Measurements from ENCODE around the gene CRB3. TPM values are rescaled to one million over a fixed set of nuclear protein-coding genes. Genes with fewer than 3 reads are reported as not detected.
A peak's percentile ranks its signal among the peaks of the same experiment; 100 is the strongest.

Gene CRB3, protein sequence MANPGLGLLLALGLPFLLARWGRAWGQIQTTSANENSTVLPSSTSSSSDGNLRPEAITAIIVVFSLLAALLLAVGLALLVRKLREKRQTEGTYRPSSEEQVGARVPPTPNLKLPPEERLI
- total RNA-seq = 1 to 10 TPM; 1.2 to 1.4 TPM

DNA sequence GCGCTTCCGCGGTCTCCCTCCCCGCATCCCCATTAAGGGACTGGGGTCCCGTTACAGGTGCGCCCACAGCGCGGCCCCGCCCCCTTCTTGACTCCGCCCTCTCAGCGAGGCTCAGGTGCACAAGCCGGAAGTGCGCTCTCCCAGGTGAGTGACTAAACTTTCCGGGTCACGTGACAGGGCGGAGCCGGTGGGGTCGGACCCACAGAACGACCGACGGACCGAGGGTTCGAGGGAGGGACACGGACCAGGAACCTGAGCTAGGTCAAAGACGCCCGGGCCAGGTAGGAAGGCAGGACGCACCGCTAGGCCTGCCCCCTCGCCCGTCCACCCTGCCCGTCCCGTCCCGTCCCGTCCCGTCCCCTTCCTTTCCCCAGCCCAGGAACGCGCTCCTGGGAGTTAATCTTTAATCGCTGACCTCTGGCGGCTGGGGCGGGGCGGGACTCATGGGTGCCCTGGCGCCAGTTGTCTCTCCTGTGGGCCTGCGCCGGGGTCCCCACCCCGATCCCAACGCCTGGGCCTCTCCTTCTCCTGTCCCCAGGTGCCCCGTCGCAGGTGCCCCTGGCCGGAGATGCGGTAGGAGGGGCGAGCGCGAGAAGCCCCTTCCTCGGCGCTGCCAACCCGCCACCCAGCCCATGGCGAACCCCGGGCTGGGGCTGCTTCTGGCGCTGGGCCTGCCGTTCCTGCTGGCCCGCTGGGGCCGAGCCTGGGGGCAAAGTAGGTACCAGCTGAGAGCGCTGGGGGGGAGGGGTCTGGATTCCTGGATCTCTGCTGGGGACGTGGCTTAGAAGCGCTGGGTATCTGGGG, at the start of gene CRB3:
TSS of gene CRB3 (plus strand) at position 202 of the 804 bp plus-strand sequence. CDS start at position 633, 431 bp downstream.
- Mint-ChIP-seq H3K4me1 (ENCODE audit: low read depth) (peaks cover 15% of the 10 kb centered on the region), H3K27ac (no peak within 1 kb of the TSS), H3K27me3 (ENCODE audit: low read depth) (no peaks in the 10 kb centered on the region), H3K9me3 (no peaks in the 10 kb centered on the region), H3K36me3 (ENCODE audit: low read depth) (peaks cover 6% of the 10 kb centered on the region), H3K4me3 (peak within 1 kb of the TSS; percentile 60)
- intact Hi-C loops (cut with micrococcal nuclease) = loop anchor here (5.0 kb wide), 1 partner anchor 338 kb away; no protein-coding TSS in a partner anchor
- CTCF ChIA-PET = no interaction called here
- DNase-seq = peak; percentile 59

DNA sequence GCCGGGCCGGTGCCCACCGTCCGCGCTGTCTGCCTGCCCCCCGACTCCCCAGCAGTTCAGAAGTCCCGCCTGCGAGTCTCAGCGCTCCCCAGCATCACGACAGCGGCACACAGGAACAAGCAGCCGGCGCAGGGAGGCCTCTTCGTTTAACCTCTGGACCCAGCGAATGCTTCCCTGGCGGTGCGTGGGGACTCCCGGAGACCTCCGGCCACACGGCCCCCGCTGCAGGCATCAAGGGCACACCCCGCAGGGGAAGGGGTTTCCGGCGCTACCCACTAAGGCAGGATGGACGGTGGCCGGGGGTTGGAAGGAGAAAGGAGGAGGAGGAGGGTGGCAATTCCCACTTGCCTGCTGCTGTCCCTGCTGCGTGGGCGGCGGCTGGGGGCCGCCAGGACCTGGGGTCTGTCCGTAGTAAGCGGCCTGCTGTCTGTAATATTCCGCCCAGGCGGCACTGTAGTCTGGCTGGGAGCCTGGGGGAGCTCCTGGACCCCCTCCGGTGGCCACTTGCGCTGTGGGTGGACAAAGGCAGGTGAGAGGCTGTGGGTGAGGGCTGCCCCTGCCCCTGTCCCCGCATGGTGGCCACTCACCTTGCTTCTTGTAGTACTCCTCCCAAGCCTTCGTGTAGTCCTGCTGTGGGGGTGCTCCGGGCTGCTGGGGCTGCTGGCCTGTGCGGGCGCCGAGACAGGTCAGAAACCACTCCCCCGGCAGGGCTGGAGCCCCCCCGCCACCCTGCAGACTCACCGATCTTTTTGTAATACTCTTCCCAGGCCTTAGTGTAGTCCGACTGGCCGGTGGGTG, 49.1 kb upstream of the CRB3 start:
- H3K27ac Mint-ChIP-seq = no peak overlapping the region
- CTCF ChIA-PET = no interaction called here
- H3K9me3 Mint-ChIP-seq = no peaks in the 10 kb centered on the region
- peaks cover 26% of the 10 kb centered on the region for H3K36me3 Mint-ChIP-seq (ENCODE audit: low read depth)
- H3K4me3 Mint-ChIP-seq = no peak overlapping the region
- intact Hi-C loops (cut with micrococcal nuclease) = no loop called here
- H3K27me3 Mint-ChIP-seq (ENCODE audit: low read depth) = no peaks in the 10 kb centered on the region
- no peak for DNase-seq
- no peaks in the 10 kb centered on the region for H3K4me1 Mint-ChIP-seq (ENCODE audit: low read depth)

DNA sequence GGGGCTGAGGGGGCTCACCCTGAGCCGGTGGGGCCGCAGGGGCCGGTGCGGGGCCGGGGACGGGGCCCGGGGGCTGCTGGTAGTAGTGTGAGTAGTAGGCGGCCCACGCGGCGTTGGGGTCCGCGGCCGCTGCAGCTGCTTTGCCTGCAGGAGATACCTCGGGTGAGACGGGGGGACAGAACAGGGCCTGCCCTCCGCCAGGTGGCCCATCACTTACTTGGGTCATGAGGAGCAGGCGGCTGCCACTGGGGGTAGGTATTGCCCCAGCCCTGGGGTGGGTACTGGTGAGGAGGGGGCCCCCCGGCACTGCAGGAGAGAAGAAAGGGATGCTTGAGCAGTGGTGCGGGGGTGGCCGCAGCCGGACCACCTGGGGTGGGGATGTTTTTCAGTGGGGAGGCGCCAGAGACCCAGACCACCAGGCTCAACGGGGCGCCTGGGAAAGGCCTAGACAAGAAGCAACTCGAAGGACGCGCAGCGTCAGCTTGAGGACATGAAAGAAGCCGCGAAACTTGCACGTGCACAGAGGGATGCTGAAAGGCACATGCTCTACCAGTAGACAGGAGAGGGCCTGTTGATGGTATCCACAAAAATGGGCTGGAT, 48.4 kb upstream of the CRB3 start:
- H3K27me3 Mint-ChIP-seq (ENCODE audit: low read depth) = no peaks in the 10 kb centered on the region
- intact Hi-C loops (cut with micrococcal nuclease) = no loop called here
- H3K9me3 Mint-ChIP-seq = no peaks in the 10 kb centered on the region
- H3K27ac Mint-ChIP-seq = no peak overlapping the region
- no peak overlapping the region for H3K4me3 Mint-ChIP-seq
- H3K36me3 Mint-ChIP-seq (ENCODE audit: low read depth) = peaks cover 30% of the 10 kb centered on the region
- DNase-seq = no peak
- H3K4me1 Mint-ChIP-seq (ENCODE audit: low read depth) = no peaks in the 10 kb centered on the region
- CTCF ChIA-PET = no interaction called here

DNA sequence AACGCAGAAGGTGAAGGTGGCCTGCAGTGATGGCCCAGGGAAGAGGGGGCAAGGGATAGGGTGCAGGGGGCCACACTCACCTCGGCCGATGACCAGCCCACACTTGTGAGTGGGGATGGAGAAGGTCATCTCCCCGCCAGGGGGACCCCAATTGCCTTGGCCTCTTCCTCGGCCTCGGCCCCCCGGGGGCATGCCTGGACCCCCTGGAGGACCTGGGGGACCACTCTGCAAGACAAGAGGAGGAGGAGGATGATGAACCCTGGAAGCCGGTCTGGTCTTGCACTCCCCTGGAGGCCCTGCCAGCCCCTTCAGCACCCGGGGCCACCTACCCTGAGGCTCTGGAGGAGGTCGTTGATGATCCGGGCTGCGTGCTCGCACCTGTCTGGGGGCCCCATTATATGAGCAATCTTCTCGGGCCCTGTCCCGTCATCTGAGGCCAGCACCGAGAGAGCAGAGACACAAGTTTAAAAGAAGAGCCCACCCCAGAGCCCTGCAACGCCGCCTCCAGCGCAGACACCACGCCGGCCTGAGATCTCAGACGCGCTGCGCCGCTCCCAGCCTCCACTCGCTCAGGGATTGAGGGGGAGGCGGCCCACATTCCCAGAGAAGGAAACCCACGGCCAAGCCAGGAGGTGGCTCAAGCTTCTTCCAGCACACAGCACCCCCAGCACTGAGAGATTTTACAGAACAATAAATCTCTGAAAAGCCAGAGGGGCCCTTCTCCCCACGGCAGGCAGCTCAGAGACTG, 47.2 kb upstream of the CRB3 start:
- no peak for DNase-seq
- CTCF ChIA-PET = no interaction called here
- intact Hi-C loops (cut with micrococcal nuclease) = no loop called here
- H3K4me1 Mint-ChIP-seq (ENCODE audit: low read depth) = peaks cover 4% of the 10 kb centered on the region
- no peak overlapping the region for H3K27ac Mint-ChIP-seq
- peaks cover 37% of the 10 kb centered on the region for H3K36me3 Mint-ChIP-seq (ENCODE audit: low read depth)
- H3K27me3 Mint-ChIP-seq (ENCODE audit: low read depth) = no peaks in the 10 kb centered on the region
- no peak overlapping the region for H3K4me3 Mint-ChIP-seq
- H3K9me3 Mint-ChIP-seq = no peaks in the 10 kb centered on the region

DNA sequence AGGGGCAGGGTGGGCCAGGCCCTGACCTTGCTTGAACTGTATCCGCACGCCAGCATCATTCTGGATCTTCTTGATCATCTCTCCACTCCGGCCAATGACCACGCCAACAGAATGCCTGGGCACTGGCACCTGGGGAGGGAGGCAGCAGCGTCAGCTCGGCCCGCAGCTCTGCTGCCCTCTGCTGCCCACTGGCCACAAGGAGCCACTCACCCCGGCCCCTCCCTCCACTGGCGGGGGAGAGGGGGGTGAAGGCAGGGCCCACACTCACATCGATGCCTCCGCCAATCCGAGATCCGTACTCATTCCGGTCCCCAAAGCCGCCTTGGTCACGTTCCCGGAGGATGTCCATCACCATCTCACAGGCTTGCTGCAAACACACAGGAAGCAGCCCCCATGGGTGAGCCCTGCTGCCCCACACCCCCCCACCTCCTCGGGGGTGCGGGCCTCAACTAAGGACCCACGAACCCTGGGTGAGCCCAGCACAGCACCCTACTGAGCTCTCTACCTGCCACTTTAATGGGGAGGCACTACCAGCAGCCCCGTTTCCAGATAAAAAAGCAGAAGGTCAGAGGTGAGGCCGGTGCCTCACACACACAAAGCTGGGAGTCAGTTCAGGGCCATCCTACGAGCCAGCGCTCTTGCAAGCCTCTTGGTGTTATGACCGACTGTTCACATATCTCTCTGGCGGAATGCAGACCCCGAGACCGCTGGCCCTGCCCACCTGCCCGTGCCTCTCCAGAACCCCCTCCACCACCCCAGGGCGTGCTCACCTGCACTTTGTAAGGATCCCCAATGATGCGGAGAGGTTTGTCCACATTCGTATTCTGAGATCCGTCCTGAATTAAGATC, 46.1 kb upstream of the CRB3 start:
- CTCF ChIA-PET = no interaction called here
- no peaks in the 10 kb centered on the region for H3K27me3 Mint-ChIP-seq (ENCODE audit: low read depth)
- H3K36me3 Mint-ChIP-seq (ENCODE audit: low read depth) = peaks cover 47% of the 10 kb centered on the region
- peaks cover 14% of the 10 kb centered on the region for H3K4me1 Mint-ChIP-seq (ENCODE audit: low read depth)
- H3K9me3 Mint-ChIP-seq = no peaks in the 10 kb centered on the region
- no peak overlapping the region for H3K27ac Mint-ChIP-seq
- intact Hi-C loops (cut with micrococcal nuclease) = no loop called here
- DNase-seq = no peak
- no peak overlapping the region for H3K4me3 Mint-ChIP-seq

DNA sequence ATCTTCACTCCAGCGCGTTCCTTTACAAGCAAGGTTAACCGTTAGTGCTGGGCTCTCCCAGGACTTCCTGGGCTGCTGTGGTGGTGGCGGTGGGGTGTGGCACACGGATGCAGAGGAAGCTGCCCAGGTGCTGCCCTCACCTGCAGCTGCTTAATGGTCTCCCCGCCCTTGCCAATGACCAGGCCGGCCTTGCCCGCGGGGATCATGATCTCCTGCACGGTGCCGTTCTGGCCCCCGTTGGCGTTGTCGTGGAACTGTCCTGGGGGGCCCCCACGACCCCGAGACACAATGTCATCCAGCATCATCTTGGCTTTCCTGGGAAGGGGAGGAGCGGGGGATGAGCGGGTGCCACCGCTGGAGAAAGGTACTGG, 45.5 kb upstream of the CRB3 start:
- intact Hi-C loops (cut with micrococcal nuclease) = no loop called here
- peaks cover 51% of the 10 kb centered on the region for H3K36me3 Mint-ChIP-seq (ENCODE audit: low read depth)
- CTCF ChIA-PET = no interaction called here

DNA sequence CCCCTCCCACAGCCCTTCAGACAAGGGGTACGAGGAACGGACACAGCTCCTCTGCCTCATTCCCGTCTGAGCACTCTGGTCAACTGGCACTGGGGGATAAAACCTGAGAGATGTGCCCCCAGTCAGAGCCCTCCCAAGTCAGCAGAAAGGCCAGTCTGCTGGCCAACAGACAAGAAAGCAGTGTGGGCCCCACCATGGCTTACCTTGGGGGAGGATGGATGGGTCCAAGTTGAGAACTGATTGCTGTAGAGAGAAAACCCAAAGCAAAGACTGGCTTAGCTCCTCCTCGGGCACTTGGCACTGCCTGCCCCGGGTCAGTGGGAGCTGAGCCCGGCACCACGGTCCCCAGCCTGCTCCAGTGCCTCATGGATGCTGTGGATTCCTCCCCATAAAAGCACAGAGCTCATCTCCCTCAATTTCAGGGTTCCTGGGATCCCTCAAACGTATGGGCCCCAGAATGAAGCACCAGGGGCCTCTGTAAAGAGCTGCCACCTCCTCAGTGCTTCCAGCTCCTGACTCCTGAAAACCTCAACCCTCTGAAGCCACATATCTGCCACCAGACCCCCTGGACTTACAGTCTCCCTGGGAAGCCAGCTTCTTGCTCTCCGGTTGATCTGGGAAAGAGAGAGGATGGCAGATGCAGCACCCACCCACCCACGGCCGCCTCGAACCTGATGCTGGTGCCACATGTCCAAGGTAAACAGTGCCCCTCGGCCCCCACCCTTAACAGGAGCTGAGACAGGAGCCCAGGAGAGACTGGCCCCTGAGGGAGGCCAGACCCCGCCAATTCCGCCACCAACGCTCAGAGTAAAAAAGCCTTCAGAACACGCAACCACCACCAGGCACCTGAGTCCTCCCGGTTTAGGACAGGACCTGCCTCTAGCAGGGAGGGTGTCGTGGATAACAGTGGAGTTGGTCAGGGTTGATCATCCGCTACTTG, 42.7 kb upstream of the CRB3 start:
- intact Hi-C loops (cut with micrococcal nuclease) = no loop called here
- H3K27me3 Mint-ChIP-seq (ENCODE audit: low read depth) = no peaks in the 10 kb centered on the region
- peaks cover 30% of the 10 kb centered on the region for H3K4me1 Mint-ChIP-seq (ENCODE audit: low read depth)
- CTCF ChIA-PET = interaction anchor here (0.6 kb wide), 1 partner anchor 16 kb away, joined by 3 read pairs; no protein-coding TSS in a partner anchor
- H3K9me3 Mint-ChIP-seq = no peaks in the 10 kb centered on the region
- peaks cover 41% of the 10 kb centered on the region for H3K36me3 Mint-ChIP-seq (ENCODE audit: low read depth)
- DNase-seq = no peak
- no peak overlapping the region for H3K27ac Mint-ChIP-seq
- H3K4me3 Mint-ChIP-seq = no peak overlapping the region

More for the DNA sequence above, 45.5 kb upstream of the CRB3 start:
- no peak overlapping the region for H3K4me3 Mint-ChIP-seq
- H3K4me1 Mint-ChIP-seq (ENCODE audit: low read depth) = peaks cover 20% of the 10 kb centered on the region
- no peaks in the 10 kb centered on the region for H3K27me3 Mint-ChIP-seq (ENCODE audit: low read depth)
- no peak overlapping the region for H3K27ac Mint-ChIP-seq
- DNase-seq = no peak
- H3K9me3 Mint-ChIP-seq = no peaks in the 10 kb centered on the region

DNA sequence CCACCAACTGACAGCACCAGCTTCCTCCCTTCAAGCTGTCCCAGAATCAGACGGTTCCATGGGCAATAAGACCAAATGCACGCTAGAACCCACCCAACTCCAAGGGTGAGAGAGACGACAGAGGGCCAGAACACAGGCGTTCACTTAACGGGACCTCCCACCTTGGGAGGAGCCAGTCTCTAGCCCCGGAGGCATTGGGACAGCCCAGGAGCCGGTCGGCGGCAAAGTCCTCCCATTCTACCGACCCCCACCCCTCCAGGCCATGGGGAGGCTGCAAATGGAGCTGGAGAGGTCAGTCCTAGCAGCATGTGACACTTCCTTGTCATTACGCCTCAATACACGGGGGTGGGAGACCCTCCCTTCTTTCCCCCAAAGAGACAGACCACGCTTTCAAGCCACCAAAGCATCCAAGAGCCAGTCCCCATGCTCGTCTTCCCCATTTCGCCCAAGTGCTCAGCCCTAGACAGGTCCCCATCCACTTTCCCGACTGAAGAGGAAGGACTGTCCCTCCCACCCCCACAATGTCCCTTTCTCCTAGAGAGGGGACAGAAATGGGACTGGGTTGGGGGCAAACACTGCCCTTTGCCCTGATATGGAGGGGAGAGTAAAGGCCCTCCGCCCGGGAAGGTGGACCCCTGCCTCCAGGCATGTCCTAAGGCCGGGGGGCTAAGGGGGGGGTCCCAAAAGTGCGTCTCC, 40.4 kb upstream of the CRB3 start:
- Mint-ChIP-seq H3K9me3 (no peaks in the 10 kb centered on the region), H3K36me3 (ENCODE audit: low read depth) (peaks cover 33% of the 10 kb centered on the region), H3K4me1 (ENCODE audit: low read depth) (peaks cover 30% of the 10 kb centered on the region), H3K4me3 (peak overlapping the region; percentile 89), H3K27ac (peak overlapping the region; percentile 78), H3K27me3 (ENCODE audit: low read depth) (no peaks in the 10 kb centered on the region)
- intact Hi-C loops (cut with micrococcal nuclease) = no loop called here
- CTCF ChIA-PET = no interaction called here
- DNase-seq = peak; percentile 55

DNA sequence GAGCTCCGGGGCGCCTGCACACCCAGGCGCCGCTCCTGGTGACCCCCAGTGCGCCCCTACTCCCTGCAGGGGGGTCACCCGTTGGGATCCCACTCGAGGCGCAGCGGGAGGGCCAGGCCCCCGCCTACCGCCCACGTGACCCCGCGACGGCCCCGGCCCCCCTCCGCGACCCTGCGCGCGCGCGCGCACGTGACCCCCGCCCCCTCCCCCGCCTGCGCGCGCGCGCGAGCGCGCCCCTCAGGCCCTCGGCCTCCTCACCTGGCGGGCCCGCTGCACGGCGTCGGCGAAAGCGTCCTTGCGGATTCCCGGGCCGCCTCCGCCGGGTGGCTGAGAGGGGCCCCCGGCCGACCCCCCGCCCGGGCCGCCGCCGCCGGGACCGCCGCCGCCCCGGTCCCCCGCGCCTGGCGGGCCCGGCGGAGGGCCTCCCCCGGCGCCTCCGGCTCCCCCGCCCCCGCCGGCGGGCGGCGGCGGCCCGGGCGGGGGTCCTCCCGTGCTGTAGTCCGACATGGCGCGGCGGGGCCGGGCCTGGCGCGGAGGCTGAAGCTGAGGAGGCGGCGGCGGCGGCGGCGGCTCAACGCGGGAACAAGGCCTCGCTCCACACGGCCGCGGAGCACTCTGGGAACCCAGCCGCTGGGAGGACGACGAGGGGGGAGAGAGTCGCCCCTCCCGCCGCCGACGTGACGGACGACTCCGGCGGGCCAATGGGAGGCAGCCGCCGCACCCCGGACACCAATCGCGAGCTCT, 39.7 kb upstream of the CRB3 start, which contains the start of gene KHSRP:
TSS of gene KHSRP (minus strand) at position 617 of the 744 bp plus-strand sequence. CDS start at position 507, 110 bp downstream.
- Mint-ChIP-seq H3K9me3 (no peaks in the 10 kb centered on the region), H3K4me1 (ENCODE audit: low read depth) (peaks cover 30% of the 10 kb centered on the region), H3K36me3 (ENCODE audit: low read depth) (peaks cover 27% of the 10 kb centered on the region), H3K27ac (peak within 1 kb of the TSS; percentile 94), H3K4me3 (peak within 1 kb of the TSS; percentile 89), H3K27me3 (ENCODE audit: low read depth) (no peaks in the 10 kb centered on the region)
- DNase-seq = no peak
- intact Hi-C loops (cut with micrococcal nuclease) = no loop called here
- CTCF ChIA-PET = interaction anchor here (0.7 kb wide), 1 partner anchor 207 kb away, joined by 3 read pairs; no protein-coding TSS in a partner anchor

Measured in activated naive CD4-positive, alpha-beta T cell treated with anti-CD3 and anti-CD28 coated beads for 36 hours (primary cell).